SK-N-DZ (cell line): ENCODE data around the gene RASD1.
A peak's percentile ranks its signal among the peaks of the same experiment; 100 is the strongest.

Experiments
- DNase-seq: peaks from one replicate; pipeline ENCODE4 v3.0.0-alpha.2; 2015; ENCODE audit warnings: low spot score

The RASD1 gene

DNA sequence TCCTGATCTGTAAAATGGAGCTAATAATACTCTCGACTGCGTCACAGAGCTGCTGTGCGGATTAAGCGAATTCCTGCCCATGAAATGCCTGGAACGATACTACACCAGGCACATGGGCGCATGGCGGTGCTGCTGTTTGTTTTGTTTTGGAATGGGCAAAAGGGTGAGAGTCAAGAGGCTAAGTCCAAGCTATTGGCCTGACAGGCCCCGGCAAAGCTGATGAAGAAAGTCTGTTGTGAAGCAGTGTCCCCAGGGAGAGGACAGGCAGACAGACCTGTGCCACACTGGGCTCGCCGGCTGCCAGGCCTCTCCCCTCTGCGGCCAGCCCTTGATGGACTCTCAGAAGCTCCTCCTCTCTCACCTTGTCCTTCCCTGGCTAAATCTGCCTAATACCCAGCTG is 31.3 kb upstream of the RASD1 start:
- no peak for DNase-seq

DNA sequence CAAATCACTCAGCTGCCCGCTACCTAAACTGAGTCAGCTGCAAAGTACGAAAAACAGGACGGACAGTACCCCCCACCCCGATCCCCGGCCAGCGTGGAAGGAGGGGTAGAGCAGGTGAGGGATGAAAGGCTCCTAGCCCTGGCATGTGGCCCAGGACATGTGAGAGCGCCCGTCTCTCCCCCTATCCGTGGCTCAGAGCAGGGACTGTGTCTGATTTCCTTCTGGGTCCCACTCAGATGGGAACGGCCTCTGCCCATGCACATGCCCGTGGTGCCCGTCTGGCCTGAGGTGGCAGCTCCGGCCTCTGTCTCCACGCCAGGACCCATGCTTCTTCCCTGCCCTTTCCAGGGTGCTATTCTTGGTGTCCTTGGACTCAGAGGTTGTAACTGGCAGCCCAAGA is 30.2 kb upstream of the RASD1 start:
- no peak for DNase-seq

DNA sequence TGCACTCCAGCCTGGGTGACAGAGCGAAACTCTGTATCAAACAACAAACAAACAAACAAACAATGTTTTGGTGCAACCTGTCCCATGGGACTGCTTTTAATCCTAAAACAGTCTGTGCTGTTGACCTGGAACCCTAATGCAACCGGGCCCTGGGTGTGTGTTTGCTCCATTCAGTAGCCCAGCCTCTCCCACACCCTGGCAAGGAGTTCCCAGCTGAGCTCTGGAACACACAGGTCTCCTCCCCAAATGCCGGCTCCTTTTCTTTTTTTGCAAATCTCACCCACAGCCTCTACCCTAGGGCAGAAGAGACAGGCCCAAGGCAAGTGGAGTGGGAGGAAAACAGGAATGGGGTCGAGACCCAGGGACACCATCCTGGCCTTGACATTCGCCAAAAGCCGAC is 29.8 kb upstream of the RASD1 start:
- no peak for DNase-seq

DNA sequence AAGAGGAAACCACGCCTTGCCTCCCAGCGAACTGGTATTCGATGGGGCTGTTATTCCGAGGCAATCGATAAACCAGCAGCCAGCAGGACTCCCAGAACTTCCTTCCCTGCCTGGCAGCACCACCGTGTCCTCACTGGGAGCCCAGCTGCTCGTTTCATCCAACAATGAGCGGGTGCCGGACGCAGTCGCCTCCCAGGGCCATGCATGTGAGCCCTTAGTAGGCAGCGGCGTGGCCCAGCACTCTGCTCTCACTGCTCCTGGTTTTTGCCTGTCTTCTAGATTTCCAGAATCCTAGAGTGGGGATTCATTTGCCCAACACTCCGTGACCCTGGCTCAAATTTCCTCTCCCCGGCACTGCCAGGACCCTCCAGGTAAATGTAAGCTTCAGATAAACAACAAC is 29.1 kb upstream of the RASD1 start:
- no peak for DNase-seq

DNA sequence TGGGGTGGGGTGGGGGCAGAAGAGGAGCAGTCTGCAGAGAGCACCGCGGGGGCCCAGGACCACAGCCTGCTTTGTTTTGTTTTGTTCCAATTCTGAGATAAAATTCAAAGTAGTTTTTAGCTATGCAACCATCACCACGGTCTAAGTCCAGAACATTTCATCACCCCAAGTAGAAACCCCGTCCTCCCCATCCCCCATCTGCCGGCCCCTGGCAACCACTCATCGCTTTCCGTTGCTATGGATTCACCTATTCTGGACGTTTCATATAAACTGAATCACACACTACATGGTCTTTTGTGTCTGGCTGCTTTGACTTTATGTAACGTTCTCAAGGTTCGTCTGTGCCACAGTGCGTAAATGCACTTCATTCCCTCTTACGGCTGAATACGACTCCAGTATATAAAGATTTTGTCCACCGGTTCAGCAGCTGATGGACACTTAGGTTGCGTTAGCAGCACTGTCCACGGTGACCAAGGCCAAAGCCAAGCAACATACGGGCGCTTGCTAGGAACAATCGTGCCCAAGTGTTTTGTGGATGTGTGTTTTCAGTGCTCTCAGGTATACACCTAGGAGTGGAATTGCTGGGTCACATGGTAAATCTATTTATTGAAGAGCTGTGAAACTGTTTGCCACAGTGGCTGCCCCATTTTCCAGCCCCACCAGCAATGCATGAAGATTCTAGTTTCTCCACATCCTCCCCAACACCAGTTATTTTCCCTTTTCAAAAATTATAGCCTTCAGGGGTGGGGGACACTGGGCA is 27.7 kb upstream of the RASD1 start:
- DNase-seq: no peak

DNA sequence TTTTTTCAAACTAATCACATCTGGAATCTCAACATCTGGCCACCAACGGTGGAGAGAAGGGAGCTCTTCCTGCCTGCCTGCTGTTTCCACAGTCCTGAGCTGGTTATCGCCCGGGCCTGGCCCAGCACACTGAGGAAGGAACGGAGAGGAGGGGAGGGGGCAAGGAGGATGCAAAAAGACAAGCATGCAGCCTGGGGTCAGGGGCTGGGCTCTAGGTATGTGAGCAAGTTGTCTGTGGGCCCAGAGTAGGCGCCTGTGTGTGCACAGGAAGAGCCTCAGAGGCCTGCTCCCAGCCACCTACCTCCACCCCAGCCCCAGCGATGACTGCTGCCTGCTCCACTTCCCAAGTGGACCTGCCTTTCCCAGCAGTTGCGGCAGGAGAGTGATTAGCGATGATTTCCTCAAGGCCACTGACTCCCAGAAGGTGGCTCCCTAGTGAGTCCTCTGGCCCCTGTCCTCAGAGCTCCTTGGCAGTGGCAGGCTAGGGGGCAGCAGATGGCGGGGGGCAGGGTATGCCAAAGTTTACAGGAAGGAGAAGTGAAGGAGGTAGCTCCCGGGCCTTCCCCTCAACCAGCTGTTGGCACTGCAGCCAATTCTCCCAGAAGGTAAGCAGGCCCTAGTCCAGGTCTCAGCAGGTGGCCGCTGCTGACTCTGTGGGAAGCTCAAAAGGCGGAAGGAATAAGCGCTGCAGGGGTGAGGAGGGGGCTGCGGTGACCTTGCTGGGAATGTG is 27.0 kb upstream of the RASD1 start:
- no peak for DNase-seq

- no peak for DNase-seq
These were observed 24.5 kb upstream of the RASD1 start for GRCh38 chr17:17520599-17521232.

- no peak for DNase-seq
These were observed 23.7 kb upstream of the RASD1 start for GRCh38 chr17:17519886-17520285.

DNA sequence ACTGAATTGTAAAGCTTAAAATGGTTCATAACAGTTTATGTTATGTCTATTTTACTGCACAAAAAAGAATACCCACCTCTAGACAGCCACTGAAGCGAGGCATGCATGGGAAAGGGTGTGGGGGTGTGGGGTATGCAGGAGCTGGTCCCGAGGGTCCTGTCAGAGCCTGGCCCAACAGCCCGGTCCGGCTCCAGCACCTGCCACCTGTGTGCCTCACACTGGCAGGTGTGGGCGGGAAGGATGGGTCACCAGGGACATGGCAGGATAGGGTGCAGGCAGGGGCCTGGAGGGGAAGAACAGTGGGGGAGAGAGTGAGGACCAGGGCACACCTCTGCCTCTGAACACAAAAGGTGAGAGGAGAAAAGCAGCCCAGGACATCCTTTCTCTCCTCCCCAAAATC is 22.8 kb upstream of the RASD1 start:
- DNase-seq: no peak

DNA sequence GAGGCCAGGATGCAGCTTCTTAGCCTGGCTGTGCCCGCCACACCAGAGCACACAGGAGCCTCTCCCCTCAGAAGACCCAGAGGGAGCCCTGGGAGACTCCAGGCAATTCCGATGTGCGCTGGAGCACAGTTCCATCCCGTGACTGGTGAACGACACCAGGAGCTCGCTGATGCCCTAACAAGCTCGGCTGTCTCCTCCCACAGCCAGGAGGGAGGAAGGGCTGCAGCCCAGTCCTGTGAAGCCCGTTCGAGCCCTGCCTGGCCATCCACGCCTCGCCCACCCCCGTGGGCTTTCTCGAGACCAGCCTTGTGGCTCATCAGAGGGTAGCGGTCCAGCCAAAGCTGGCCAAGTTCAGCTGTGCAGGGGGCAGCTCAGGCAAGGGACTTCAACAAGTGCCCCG is 21.8 kb upstream of the RASD1 start:
- no peak for DNase-seq

DNA sequence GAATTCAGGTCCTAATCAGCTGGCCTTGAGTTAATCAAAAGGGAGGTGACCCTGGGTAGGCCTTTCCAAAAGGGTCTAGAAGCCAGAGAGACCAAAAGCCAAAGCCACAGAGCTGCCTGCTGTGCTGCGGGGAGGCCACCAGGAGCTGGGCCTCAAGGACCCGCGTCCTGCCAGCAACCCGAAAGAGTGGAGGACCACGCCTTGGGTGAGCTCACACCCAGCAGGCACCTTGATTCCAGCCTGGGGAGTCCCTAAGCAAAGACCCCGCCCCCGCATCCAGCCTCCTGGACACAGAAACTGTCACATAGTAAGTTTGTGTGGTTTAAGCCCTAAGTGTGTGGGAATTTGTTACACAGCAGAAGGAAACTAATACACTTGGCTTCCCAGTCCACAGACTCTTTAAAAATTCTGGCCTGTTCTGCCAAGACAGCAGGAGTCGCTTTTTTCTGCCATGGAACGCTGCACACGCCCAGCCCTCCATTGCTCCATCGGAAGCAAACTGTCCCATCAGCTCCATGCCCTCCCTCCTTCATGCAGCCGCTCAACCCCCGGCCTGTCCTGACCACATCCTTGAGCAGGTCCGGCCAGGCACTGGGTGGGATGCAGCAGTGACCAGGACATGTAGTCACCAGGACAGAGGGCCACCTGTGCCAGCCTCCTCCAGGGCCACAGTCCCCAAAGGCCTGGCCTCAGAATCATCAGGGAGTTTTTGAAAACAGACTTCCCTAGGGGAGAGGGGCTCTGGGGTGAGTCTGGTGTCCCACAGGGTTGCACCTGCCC is 20.9 kb upstream of the RASD1 start:
- DNase-seq: no peak

GRCh38 chr17:17515934-17516930 is 20.0 kb upstream of the RASD1 start:
- no peak for DNase-seq

DNA sequence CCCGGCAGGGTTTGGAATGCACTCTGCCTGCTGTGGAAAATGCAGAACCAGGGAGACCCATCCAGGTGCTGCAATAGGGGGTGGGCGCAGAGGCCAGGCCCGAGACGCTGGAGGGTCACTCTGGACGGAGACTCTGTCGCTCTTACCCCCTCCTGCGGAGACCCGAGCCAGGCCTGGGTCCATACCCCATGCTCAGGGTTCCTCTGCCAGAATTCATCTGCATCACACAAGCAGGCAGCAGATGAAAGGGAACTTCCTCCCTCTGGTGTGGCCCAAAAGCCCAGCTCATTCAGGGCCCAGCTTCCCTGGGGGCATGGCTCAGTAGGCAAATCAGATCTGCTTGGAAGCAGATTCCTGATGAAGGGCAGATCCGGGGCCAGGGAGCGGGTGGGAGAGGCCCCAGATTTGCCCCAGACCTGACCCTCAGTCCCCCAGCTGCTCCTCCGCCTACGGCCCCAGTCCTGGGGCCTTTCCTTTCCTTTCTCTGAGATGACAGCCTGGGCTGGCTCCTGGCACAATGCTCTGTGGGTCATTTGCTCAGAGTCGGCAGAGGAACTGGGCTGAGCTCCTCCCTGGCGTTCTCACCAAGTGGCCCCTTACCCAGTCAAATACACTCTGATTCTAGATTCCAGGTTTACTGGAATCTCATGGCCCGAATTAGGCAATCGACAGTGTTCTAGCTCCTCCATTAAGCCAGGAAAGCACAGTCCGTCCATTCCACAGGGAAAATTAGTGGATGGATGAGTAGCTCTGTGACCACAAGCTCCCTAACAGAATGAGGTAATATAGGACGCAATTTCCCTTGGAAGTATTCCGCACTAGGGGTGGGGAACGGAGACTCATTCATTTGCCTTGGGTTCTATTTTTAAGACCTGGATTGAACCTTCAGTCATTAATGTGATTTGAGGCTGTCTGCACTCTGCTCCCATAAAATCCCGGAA is 19.1 kb upstream of the RASD1 start:
- peak; percentile 43 for DNase-seq

GRCh38 chr17:17514361-17514992 is 18.3 kb upstream of the RASD1 start:
- no peak for DNase-seq

GRCh38 chr17:17513626-17514025 is 17.4 kb upstream of the RASD1 start:
- no peak for DNase-seq

- no peak for DNase-seq
These were observed 16.7 kb upstream of the RASD1 start for GRCh38 chr17:17512866-17513265.

DNA sequence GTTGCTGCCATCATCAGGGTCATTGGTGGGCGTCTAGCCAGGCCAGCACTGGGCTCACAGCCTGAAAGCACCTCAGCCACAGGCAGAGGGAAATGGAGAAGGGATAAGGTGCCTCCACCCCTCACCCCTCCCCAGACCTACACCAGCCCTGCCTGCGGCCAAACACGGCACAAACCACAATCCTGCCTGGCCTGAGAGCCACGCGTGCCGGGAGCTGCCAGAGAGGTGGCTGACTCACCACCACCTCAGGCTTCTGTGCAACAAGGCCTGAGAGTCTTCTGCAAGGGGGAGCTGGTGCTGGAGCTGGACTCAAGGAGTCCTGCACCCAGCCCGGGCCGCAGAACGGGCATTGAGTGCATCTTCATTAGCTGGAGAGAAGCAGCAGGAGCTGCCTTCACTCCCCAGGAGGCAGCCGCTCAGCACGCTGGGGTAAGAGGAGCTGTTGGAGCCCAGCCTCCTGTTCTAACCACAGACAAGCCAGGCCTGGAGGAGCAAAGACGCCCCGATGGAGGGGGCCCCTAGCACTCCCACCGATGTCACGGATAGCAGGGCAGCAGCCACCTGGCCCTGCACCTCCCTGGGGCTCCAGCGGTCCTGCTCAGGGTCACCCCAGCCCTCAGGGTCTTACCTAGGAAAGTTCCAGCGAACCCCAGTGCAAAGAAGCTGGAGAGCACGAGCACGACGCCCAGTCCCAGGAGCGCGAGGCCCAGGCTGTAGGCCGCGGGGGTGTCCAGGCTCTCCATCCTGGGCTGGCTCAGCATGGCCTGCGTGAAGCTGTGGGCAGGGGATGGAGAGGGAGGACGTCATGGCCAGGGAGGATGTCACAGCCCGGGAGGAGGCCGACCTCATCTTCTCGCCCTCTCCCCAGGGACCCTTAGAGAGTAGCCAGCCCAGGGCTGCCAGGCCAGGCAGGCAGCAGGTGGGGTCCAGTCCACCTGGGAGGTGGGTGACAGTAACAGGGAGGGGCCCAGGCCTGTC is 16.0 kb upstream of the RASD1 start:
- no peak for DNase-seq

DNA sequence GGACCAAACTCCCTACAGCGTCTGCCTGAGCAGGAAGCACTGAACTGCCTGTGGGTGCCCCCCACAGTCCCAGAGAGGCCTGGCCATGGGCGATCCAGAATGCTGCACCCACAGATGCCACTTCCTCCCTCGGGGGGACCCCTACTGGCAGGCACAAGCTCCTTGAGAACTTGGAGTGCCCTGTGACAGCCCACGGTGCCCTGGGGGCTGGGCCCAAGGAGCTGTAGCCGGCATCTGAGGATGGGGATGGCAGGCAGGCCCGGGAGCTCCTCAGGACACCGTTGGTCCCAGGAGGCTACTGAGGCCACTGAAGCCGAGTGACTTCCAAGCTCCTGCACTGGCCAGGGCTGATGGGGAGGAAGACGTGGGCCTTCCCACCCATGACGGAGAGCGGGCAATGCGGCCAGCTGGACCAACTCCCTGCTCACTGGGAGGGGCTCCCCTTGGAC is 15.1 kb upstream of the RASD1 start:
- no peak for DNase-seq
